Calu3 (cell line): ENCODE data around the gene ASTN2. TPM values are rescaled to one million over a fixed set of nuclear protein-coding genes. Genes with fewer than 3 reads are reported as not detected.

ENCODE experiments used
- BruUV-seq: library from RNA; stranded (reverse); fragments of 400-500 nt; replicated peaks from 2 replicates; lab custom pipeline; 2021; lab: Mats Ljungman, UMichigan
- CTCF ChIA-PET: fragments of 300-600 bp; sonication (Branson Sonifier 250); formaldehyde crosslinking; loops from one replicate; lab custom pipeline; 2022; ENCODE audit warnings: antibody characterized with exemption; lab: Charles Lee
- DNase-seq: peaks from one replicate; pipeline ENCODE4 v3.0.0; 2022
- H3K27ac Mint-ChIP-seq: one replicate; pipeline ENCODE4 v1.8.0; 2022; ENCODE audit warnings: mixed read lengths; ENCODE audit not compliant: unreplicated experiment
- H3K27me3 Mint-ChIP-seq: one replicate; pipeline ENCODE4 v1.8.0; 2022; ENCODE audit warnings: mixed read lengths; ENCODE audit not compliant: unreplicated experiment
- H3K36me3 Mint-ChIP-seq: one replicate; pipeline ENCODE4 v1.8.0; 2022; ENCODE audit warnings: mild to moderate bottlenecking, moderate library complexity, mixed read lengths; ENCODE audit not compliant: insufficient read depth, unreplicated experiment
- H3K4me1 Mint-ChIP-seq: one replicate; pipeline ENCODE4 v1.8.0; 2022; ENCODE audit warnings: mild to moderate bottlenecking, low read depth, mixed read lengths; ENCODE audit not compliant: unreplicated experiment
- H3K4me3 Mint-ChIP-seq: one replicate; pipeline ENCODE4 v1.8.0; 2022; ENCODE audit warnings: mild to moderate bottlenecking, low read depth, moderate library complexity, mixed read lengths; ENCODE audit not compliant: unreplicated experiment
- H3K9me3 Mint-ChIP-seq: one replicate; pipeline ENCODE4 v1.8.0; 2022; ENCODE audit warnings: low read depth, mixed read lengths; ENCODE audit not compliant: unreplicated experiment
- CTCF ChIP-seq: fragments of 200-600 bp; IDR thresholded peaks from one replicate; pipeline ENCODE4 v1.8.0; 2022; ENCODE audit warnings: antibody characterized with exemption; ENCODE audit not compliant: unreplicated experiment
- intact Hi-C: fragments of 100-400 bp; cut with micrococcal nuclease; formaldehyde crosslinking; loops from one replicate; pipeline ENCODE4 v1.10.0; 2022; ENCODE audit not compliant: unreplicated experiment
- total RNA-seq: library from RNA; stranded (reverse); gene quantifications from 2 replicates; pipeline ENCODE4 v1.2.3, GENCODE V29; 2022

ASTN2 gene
- total RNA-seq, 1 experiment from 2014 or later = 1.7 TPM

GRCh38 chr9:117134826-117135500 lies 279.9 kb downstream of the ASTN2 start:
- H3K4me1 Mint-ChIP-seq = no peaks in the 10 kb centered on the region

GRCh38 chr9:117126871-117127270 lies 288.0 kb downstream of the ASTN2 start:
- CTCF ChIA-PET = no interaction called here
- H3K4me1 Mint-ChIP-seq = no peaks in the 10 kb centered on the region
- no TSS peak for BruUV-seq
- H3K36me3 Mint-ChIP-seq = no peaks in the 10 kb centered on the region
- intact Hi-C loops = no loop called here
- no peak for DNase-seq
- H3K4me3 Mint-ChIP-seq = no peak overlapping the region
- TF ChIP-seq CTCF = no peak
- peaks cover 8% of the 10 kb centered on the region for H3K9me3 Mint-ChIP-seq
- no peaks in the 10 kb centered on the region for H3K27me3 Mint-ChIP-seq
- no peak overlapping the region for H3K27ac Mint-ChIP-seq

More at GRCh38 chr9:117134826-117135500, 279.9 kb downstream of the ASTN2 start:
- intact Hi-C loops = no loop called here
- Mint-ChIP-seq H3K27ac (no peak overlapping the region), H3K4me3 (no peak overlapping the region), H3K27me3 (no peaks in the 10 kb centered on the region), H3K36me3 (no peaks in the 10 kb centered on the region), H3K9me3 (peaks cover 10% of the 10 kb centered on the region)
- BruUV-seq = no TSS peak
- no peak for DNase-seq
- no peak for TF ChIP-seq CTCF
- CTCF ChIA-PET = no interaction called here

GRCh38 chr9:117125531-117125930 lies 289.3 kb downstream of the ASTN2 start:
- Mint-ChIP-seq H3K27ac (no peak overlapping the region), H3K4me1 (no peaks in the 10 kb centered on the region), H3K36me3 (no peaks in the 10 kb centered on the region), H3K27me3 (no peaks in the 10 kb centered on the region), H3K9me3 (peaks cover 5% of the 10 kb centered on the region), H3K4me3 (no peak overlapping the region)
- intact Hi-C loops = no loop called here
- CTCF ChIA-PET = no interaction called here
- DNase-seq = no peak
- no peak for TF ChIP-seq CTCF
- no TSS peak for BruUV-seq

- Mint-ChIP-seq H3K4me3 (no peak overlapping the region), H3K36me3 (no peaks in the 10 kb centered on the region), H3K4me1 (no peaks in the 10 kb centered on the region), H3K9me3 (peaks cover 7% of the 10 kb centered on the region), H3K27me3 (no peaks in the 10 kb centered on the region), H3K27ac (no peak overlapping the region)
- CTCF ChIA-PET = no interaction called here
- no TSS peak for BruUV-seq
- intact Hi-C loops = no loop called here
- DNase-seq = no peak
- no peak for TF ChIP-seq CTCF
Observed at GRCh38 chr9:117123729-117124128, 291.1 kb downstream of the ASTN2 start.
